Hematopoietic multipotent progenitor cell treated with erythropoietin and hydrocortisone succinate and interleukin-3 and kit ligand, for 4 days (in vitro differentiated cells): ENCODE data around the gene ARHGEF19.
"Not testable (repeated sequence)": the region's sequence is repeated elsewhere in the genome, so short reads cannot be mapped to it uniquely, and the experiment has no call there.

Experiments
- DNase-seq: peaks from one replicate; pipeline ENCODE4 v3.0.0-alpha.2; 2015

The ARHGEF19 gene

GRCh38 chr1:16178596-16179497, 33.6 kb downstream of the ARHGEF19 start:
- DNase-seq: no peak

- no peak for DNase-seq
Observed at GRCh38 chr1:16177306-16177705, 35.1 kb downstream of the ARHGEF19 start.

- DNase-seq: no peak
Observed at GRCh38 chr1:16176653-16177052, 35.8 kb downstream of the ARHGEF19 start.

GRCh38 chr1:16175610-16176553, 36.6 kb downstream of the ARHGEF19 start:
- peak; percentile 89 for DNase-seq

- DNase-seq: no peak
Observed at GRCh38 chr1:16174886-16175598, 37.4 kb downstream of the ARHGEF19 start.

- DNase-seq: no peak
Observed at GRCh38 chr1:16174261-16174868, 38.1 kb downstream of the ARHGEF19 start.

- DNase-seq: no peak
Observed at GRCh38 chr1:16173447-16174260, 38.8 kb downstream of the ARHGEF19 start.

- DNase-seq: peak; percentile 92
Observed at GRCh38 chr1:16172964-16173446, 39.4 kb downstream of the ARHGEF19 start.

GRCh38 chr1:16172218-16172830, 40.1 kb downstream of the ARHGEF19 start:
- DNase-seq: no peak

GRCh38 chr1:16171314-16172151, 40.9 kb downstream of the ARHGEF19 start:
- no peak for DNase-seq

- DNase-seq: no peak
Observed at GRCh38 chr1:16170283-16170673, 42.2 kb downstream of the ARHGEF19 start.

GRCh38 chr1:16168622-16169360, 43.7 kb downstream of the ARHGEF19 start:
- DNase-seq: no peak

- not testable (repeated sequence) for DNase-seq
Observed at GRCh38 chr1:16168144-16168495, 44.3 kb downstream of the ARHGEF19 start.

GRCh38 chr1:16167331-16168143, 44.9 kb downstream of the ARHGEF19 start:
- peak; percentile 46 for DNase-seq

GRCh38 chr1:16166117-16166516, 46.3 kb downstream of the ARHGEF19 start:
- DNase-seq: no peak

- DNase-seq: no peak
Observed at GRCh38 chr1:16165548-16165947, 46.9 kb downstream of the ARHGEF19 start.

GRCh38 chr1:16165073-16165364, 47.4 kb downstream of the ARHGEF19 start:
- no peak for DNase-seq

- no peak for DNase-seq
Observed at GRCh38 chr1:16164213-16165072, 48.0 kb downstream of the ARHGEF19 start.
